Mesothelial cell of epicardium (in vitro differentiated cells): ENCODE measurements around the gene CYTH1. TPM values are rescaled to one million over a fixed set of nuclear protein-coding genes. Genes with fewer than 3 reads are reported as not detected.

Experiments
- DNase-seq, 2 experiments: peaks; one replicate each; pipeline ENCODE4 v3.0.0; 2021; ENCODE audit warnings: low spot score in 2 of 2; ENCODE audit not compliant: unreplicated experiment in 2 of 2
- H3K27ac Mint-ChIP-seq: 2 replicates; pipeline ENCODE4 v1.8.0; 2021; ENCODE audit warnings: mixed read lengths
- H3K27me3 Mint-ChIP-seq: 2 replicates; pipeline ENCODE4 v1.8.0; 2021; ENCODE audit warnings: low read depth, mixed read lengths
- H3K36me3 Mint-ChIP-seq: 2 replicates; pipeline ENCODE4 v1.8.0; 2021; ENCODE audit warnings: mixed read lengths
- H3K4me1 Mint-ChIP-seq: 2 replicates; pipeline ENCODE4 v1.8.0; 2021; ENCODE audit warnings: mixed read lengths
- H3K4me3 Mint-ChIP-seq: 2 replicates; pipeline ENCODE4 v1.8.0; 2021; ENCODE audit warnings: mild to moderate bottlenecking, moderate library complexity, mixed read lengths
- H3K9me3 Mint-ChIP-seq: 2 replicates; pipeline ENCODE4 v1.8.0; 2021; ENCODE audit warnings: mixed read lengths
- CTCF ChIP-seq: fragments of 200-600 bp; sonication (generic); IDR thresholded peaks from one replicate; pipeline ENCODE4 v1.5.0; 2021; ENCODE audit warnings: antibody characterized with exemption; ENCODE audit not compliant: unreplicated experiment
- total RNA-seq: library from RNA; stranded (reverse); gene quantifications from 3 replicates; pipeline ENCODE4 v1.2.1, GENCODE V29; 2021

CYTH1 gene
- total RNA-seq, 1 donor from 2014 or later, result 42.8 TPM

GRCh38 chr17:78676412-78677302, 105.4 kb downstream of the CYTH1 start:
- Mint-ChIP-seq H3K27ac (no peak overlapping the region), H3K27me3 (no peaks in the 10 kb centered on the region), H3K9me3 (no peaks in the 10 kb centered on the region), H3K36me3 (peaks cover 43% of the 10 kb centered on the region), H3K4me1 (peaks cover 44% of the 10 kb centered on the region), H3K4me3 (no peak overlapping the region)
- no peak for TF ChIP-seq CTCF
- DNase-seq, result no peak

- Mint-ChIP-seq H3K36me3 (peaks cover 43% of the 10 kb centered on the region), H3K27me3 (no peaks in the 10 kb centered on the region), H3K9me3 (no peaks in the 10 kb centered on the region), H3K4me3 (no peak overlapping the region), H3K4me1 (peaks cover 35% of the 10 kb centered on the region), H3K27ac (peak overlapping the region; percentile 4)
- DNase-seq, result no peak
- no peak for TF ChIP-seq CTCF
Observed at GRCh38 chr17:78675836-78676235, 106.2 kb downstream of the CYTH1 start.

- Mint-ChIP-seq H3K4me3 (no peak overlapping the region), H3K4me1 (peaks cover 30% of the 10 kb centered on the region), H3K36me3 (peaks cover 43% of the 10 kb centered on the region), H3K27me3 (no peaks in the 10 kb centered on the region), H3K27ac (no peak overlapping the region), H3K9me3 (no peaks in the 10 kb centered on the region)
- DNase-seq, result no peak
- TF ChIP-seq CTCF, result no peak
Observed at GRCh38 chr17:78675316-78675616, 106.8 kb downstream of the CYTH1 start.

- DNase-seq, result no peak
- H3K9me3 Mint-ChIP-seq, result no peaks in the 10 kb centered on the region
- no peak for TF ChIP-seq CTCF
- H3K4me1 Mint-ChIP-seq, result peaks cover 25% of the 10 kb centered on the region
- no peak overlapping the region for H3K27ac Mint-ChIP-seq
- H3K27me3 Mint-ChIP-seq, result no peaks in the 10 kb centered on the region
- H3K36me3 Mint-ChIP-seq, result peaks cover 42% of the 10 kb centered on the region
- H3K4me3 Mint-ChIP-seq, result no peak overlapping the region
Observed at GRCh38 chr17:78674595-78675315, 107.3 kb downstream of the CYTH1 start.

- DNase-seq, result no peak
- no peak for TF ChIP-seq CTCF
- H3K27me3 Mint-ChIP-seq, result no peaks in the 10 kb centered on the region
- H3K36me3 Mint-ChIP-seq, result peaks cover 38% of the 10 kb centered on the region
- H3K4me1 Mint-ChIP-seq, result peaks cover 20% of the 10 kb centered on the region
- no peaks in the 10 kb centered on the region for H3K9me3 Mint-ChIP-seq
- H3K27ac Mint-ChIP-seq, result no peak overlapping the region
- H3K4me3 Mint-ChIP-seq, result no peak overlapping the region
Observed at GRCh38 chr17:78674156-78674555, 107.9 kb downstream of the CYTH1 start.
